ENCODE results near the gene SAP30BP.
A peak's percentile ranks its signal among the peaks of the same experiment; 100 is the strongest.

Gene SAP30BP

DNA sequence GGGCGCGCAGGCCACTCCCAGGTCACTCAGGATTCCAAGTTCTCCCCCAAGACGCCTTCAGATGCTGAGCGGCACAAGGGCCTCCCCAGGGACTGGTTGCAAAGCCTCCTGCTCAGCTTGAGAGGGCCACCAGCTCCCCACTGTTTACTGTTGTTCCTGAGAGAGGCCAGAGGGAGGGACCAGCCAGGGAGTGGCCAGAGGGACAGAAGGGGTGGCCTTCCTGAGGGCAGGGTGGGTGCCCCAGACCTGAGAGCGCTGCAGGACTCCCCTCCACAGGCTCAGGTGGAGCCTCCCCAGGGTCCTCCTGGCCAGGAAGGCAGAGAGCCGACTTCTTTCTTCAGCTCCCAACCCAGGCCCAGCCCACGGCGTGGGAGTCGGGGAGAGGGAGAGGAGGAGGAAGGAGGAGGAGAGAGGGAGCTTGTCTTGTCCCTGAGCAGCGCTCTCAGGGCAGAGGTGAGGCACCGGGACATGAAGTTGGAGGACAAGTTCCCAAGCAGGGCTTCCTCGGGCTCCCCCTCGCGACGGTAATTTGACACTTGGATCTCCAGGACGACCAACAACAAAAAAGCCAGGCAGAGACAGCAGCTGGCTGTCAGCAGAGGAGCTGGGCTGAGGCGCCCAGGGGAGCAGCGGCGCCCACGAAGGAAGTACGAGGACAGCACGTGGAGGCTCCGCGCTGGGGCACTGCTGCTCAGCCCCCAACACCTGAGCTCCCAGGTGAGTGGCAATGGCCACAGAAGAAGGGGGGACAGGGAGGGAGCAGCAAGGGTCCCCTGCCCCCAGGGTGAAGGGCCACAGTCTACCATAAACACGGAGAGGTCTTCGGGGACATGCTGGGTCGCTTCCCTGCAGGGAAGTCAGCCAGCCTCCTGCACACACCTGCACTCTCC, 33.4 kb upstream of the SAP30BP start:
- TF ChIP-seq, protein P1, sequence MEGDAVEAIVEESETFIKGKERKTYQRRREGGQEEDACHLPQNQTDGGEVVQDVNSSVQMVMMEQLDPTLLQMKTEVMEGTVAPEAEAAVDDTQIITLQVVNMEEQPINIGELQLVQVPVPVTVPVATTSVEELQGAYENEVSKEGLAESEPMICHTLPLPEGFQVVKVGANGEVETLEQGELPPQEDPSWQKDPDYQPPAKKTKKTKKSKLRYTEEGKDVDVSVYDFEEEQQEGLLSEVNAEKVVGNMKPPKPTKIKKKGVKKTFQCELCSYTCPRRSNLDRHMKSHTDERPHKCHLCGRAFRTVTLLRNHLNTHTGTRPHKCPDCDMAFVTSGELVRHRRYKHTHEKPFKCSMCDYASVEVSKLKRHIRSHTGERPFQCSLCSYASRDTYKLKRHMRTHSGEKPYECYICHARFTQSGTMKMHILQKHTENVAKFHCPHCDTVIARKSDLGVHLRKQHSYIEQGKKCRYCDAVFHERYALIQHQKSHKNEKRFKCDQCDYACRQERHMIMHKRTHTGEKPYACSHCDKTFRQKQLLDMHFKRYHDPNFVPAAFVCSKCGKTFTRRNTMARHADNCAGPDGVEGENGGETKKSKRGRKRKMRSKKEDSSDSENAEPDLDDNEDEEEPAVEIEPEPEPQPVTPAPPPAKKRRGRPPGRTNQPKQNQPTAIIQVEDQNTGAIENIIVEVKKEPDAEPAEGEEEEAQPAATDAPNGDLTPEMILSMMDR (IDR thresholded peaks at IDR 0.05; ENCODE audit: low read depth, low read length), result peak; percentile 74
- no peak overlapping the region for H3K4me3 ChIP-seq (replicated peaks in 1 of 2; ENCODE audit: low read depth in 2 of 2, low read length in 2 of 2)
- peak; percentile 91 to 92 for DNase-seq (ENCODE audit: low read depth in 2 of 2)

DNA sequence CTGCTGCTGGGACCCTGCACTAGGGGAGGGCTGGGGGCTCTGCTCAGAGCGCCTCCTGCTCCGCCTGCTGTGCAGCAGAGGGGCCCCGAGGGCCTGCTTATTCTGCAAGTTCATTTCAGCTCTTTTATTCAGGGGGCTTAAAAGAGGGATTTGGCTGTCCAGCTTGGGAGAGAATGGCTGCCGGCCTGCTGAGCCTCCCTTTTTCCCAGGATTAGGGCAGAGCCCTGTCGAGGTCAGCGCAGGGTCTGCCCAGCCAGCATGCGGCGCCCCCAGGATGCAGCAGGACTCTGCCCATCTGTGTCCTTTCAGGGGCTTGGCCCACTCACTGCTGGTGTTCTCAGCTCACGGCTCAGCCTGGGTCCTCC, 32.8 kb upstream of the SAP30BP start:
- DNase-seq (ENCODE audit: low read depth in 2 of 2), result no peak
- no peak overlapping the region for H3K4me3 ChIP-seq (replicated peaks in 1 of 2; ENCODE audit: low read depth in 2 of 2, low read length in 2 of 2)
- TF ChIP-seq, protein P1 (IDR thresholded peaks at IDR 0.05; ENCODE audit: low read depth, low read length), result no peak

DNA sequence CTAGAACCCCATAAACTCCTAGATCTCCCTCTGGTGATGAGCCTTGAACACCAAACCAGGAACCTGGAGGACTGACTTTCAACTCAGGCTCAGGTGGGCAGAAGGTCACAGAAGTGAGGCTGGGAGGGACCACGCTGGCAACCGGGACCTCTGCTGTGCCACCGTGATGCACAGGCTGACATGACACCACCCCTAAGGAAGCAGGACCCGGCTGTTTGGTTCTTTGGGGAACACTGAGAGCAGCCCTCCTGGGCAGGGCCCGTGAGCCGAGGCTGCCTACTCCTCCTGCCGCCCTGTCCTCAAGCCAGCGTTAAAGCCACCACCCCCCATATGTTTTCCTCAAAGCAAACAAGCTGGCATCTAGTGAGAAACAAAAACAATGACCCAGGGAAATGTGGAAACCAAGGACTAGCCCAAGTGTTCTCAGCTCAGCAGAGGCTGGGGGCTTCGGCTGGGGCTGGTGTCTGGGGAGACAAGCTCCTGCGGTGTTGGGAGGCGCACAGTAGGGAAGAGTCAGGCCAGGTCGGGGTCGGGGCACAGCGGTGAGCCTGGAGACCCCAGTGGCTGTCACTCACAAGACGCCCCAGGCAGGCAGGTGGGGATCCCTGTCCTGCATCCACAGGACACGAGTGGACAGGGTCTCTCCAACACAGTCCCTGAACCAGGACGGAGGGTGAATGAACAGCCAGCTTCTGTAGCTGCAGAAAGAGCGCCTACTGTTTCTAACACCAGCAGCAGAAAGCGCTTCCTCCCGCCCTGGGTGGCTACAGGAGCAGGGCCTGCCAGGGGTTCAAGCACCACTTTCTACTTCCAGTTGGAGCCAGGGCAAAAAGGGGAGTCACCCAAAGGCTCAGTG, 32.2 kb upstream of the SAP30BP start:
- TF ChIP-seq, protein P1 (IDR thresholded peaks at IDR 0.05; ENCODE audit: low read depth, low read length), result no peak
- DNase-seq (ENCODE audit: low read depth in 2 of 2), result no peak
- H3K4me3 ChIP-seq (replicated peaks in 1 of 2; ENCODE audit: low read depth in 2 of 2, low read length in 2 of 2), result no peak overlapping the region

DNA sequence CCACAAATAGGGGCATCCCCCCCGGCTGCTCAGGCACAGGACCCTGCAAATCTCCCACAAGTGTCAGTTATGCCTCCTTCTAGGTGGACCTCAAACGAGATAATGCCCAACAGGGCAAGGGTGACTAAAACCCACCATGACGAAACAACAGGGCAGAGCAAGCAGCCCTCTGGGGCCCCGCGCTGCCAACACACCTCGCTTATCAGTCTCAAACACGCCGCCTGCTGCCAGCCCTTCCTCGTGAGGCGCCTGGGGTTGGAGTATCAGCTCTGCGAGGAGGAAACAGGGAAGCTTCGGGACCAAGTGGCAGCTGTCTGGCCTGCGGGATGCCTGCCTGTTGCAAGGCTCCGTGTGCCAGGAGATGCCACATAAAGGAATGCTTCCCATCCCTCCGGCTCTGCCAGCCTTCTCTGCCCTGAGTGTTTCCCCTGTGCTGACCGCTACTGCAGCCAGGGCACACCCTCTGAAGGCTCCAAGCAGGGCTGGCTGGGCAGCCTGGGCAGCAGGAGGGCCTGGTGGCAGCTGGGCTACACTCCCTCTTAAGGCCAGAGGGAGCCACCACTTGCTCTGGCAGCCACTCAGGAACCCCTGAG, 31.4 kb upstream of the SAP30BP start:
- TF ChIP-seq, protein P1 (IDR thresholded peaks at IDR 0.05; ENCODE audit: low read depth, low read length), result no peak
- H3K4me3 ChIP-seq (replicated peaks in 1 of 2; ENCODE audit: low read depth in 2 of 2, low read length in 2 of 2), result no peak overlapping the region
- no peak for DNase-seq (ENCODE audit: low read depth in 2 of 2)

DNA sequence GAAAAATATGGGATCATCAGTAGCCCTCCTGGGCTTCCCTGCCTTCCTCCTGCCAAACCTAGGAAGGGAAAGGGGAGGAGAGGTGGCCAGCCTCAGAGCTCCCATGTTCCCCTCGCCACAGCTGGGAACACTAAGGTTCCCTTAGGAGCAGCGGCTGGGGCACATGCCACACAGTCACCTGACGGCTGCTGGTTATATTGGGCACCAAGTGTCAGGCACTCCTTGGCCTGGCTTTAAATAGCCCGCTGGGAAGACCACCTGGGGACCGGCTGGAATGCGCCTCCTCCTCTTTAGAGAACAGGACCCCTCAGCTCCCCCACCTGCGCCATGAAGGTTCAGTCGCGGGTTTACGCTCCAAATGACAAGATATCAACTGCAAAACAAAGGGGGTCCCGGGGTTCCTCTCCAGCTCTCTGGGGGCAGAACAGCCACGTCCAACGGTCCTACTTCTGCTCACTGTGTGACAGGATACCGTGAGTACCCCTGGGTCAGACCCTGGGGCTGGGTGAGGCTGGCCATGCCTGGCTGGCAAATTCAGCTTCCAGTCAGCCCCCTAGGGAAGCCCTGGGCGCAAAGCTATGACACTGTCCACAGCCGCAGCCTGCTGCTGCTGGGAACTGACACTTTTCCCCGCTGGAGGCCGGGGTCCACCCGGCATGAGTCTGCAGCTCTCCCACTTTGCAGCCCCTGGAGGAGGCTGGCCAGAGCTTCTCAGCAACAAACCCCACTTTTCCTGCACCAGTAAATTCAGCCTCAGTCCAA, 30.6 kb upstream of the SAP30BP start:
- no peak for DNase-seq (ENCODE audit: low read depth in 2 of 2)
- no peak overlapping the region for H3K4me3 ChIP-seq (replicated peaks in 1 of 2; ENCODE audit: low read depth in 2 of 2, low read length in 2 of 2)
- TF ChIP-seq, protein P1 (IDR thresholded peaks at IDR 0.05; ENCODE audit: low read depth, low read length), result no peak

DNA sequence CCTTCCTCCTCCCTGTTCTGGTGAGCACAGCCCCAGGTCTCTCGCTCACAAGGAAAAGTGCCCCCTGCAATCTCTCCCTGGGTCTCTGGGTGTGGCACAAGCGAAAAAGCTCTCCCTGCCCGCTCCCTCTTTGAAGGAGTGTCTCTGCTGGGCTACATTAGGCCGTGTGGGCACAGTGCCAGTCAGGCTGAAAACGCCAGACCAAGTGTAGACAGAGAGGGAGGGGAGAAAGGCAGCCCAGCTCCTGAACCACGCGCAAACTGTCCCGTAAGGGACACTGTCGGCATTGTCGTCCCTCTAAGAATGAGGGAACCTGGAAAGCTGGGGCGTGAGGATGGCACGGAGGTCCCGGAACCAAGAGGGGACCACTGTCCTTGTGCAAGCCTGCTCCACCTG, 30.0 kb upstream of the SAP30BP start:
- no peak overlapping the region for H3K4me3 ChIP-seq (replicated peaks in 1 of 2; ENCODE audit: low read depth in 2 of 2, low read length in 2 of 2)
- DNase-seq (ENCODE audit: low read depth in 2 of 2), result no peak
- TF ChIP-seq, protein P1 (IDR thresholded peaks at IDR 0.05; ENCODE audit: low read depth, low read length), result no peak
